HG03280 (cell line): ENCODE measurements around the gene YTHDC2.

Source experiments
- ATAC-seq: cut with Tn5 transposase; IDR thresholded peaks from one replicate; pipeline ENCODE4 v1.9.1; 2021; ENCODE audit warnings: mild to moderate bottlenecking, moderate library complexity; ENCODE audit not compliant: unreplicated experiment

Gene YTHDC2

GRCh38 chr5:113519412-113519811, 5.9 kb downstream of the YTHDC2 start:
- no peak for ATAC-seq

DNA sequence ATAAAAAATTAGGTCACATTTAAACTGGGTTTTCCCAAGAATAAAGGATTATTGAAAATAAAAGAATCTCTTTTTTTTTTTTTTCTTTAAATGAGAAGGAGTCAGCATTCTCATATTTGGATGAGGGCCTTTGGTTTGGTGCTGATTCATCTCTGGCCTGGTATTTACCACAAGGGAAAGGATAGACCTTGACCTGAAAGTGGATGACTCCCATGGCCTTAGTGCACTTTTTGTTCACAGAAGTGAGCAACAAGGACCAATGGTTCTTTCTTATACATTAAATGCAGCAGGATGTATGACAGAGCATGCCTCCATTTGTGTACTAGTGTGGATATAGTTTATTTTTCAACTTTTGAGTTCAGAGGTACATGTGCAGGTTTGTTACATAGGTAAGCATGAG, 6.9 kb downstream of the YTHDC2 start:
- ATAC-seq: peak; percentile 59

DNA sequence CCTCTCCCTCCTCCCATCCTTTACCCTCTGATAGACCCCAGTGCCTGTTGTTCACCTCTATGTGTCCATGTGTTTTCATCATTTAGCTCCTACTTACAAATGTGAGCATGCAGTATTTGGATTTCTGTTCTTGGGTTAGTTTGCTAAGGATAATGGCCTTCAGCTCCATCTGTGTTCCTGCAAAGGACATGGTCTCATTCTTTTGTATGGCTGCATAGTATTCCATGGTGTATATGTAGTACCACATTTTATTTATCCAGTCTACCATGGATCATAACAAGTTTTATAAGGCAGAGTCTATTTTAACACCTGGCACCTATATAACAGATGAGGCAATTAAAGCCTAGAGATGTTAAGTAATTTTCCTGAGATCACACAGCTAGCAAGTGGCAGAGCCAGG, 7.4 kb downstream of the YTHDC2 start:
- no peak for ATAC-seq

DNA sequence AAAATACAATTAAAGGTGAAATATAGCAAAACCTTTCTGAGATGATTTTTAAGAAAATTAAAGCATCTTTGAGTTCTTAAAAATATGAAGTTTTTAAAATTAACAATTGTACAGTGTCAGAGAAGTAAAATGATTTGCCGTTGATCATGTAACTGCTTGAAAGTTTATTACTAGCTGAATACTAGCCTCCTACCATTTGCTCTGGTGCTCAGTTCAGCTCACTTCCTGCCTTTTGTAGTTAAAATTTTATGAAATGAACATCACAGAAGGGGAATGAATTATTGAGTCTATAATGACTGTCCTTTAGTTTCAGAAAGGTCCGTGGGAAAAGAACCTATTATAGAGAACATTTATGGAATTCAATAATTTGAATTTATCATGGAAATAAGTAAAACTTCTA, 9.7 kb downstream of the YTHDC2 start:
- no peak for ATAC-seq

DNA sequence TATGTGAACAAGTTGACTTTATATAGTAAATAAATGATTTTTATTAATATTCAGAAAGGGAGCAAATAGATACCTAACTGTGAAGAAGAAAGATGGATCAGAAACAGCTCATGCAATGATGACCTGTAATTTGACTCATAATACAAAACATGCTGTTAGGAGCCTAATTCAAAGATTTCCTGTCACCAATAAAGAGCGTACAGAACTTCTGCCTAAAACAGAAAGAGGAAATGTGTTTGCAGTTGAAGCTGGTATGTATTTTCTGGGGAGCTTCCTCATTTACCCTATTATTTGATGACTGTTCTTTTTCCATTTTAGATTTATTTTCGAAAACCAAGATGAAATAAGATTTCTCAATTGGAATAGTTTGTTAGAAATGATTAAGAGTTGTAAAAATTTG, 11.4 kb downstream of the YTHDC2 start:
- no peak for ATAC-seq

GRCh38 chr5:113526421-113526820, 12.9 kb downstream of the YTHDC2 start:
- ATAC-seq: no peak

DNA sequence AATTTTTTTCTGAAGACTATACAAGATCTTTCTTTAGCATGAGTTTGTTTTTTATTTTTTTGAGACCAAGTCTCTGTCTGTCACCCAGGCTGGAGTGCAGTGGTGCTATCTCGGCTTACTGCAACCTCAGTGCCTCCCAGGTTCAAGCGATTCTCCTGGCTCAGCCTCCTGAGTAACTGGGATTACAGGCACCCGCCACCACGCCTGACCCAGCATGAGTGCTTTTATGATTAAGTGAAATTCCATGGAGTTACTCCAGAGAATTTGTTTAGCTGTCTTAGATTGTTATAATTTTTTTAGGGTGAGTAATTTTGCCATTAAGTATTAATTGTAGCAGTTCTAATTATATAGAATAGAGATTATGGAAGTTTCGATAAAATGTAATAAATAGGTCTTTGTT, 14.3 kb downstream of the YTHDC2 start:
- no peak for ATAC-seq

- no peak for ATAC-seq
Observed at GRCh38 chr5:113531481-113532159, 18.1 kb downstream of the YTHDC2 start.

DNA sequence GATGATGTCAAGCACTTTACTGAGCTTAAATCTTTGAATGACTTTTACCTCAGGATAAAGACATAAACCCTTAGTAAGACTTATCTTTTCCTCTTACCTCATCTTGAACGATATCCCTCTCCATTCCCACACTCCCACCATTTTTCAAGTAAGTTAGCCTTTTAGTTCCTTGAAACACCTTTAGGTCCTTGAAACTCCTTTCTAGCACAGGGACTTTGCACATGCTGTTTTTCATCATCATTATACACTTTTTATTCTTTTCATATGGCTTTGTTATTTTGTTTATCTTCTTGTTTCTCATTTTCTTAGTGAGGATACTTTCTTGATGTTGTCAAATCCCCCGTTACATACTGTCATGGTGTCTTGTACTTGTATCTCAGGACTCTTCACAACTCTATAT, 24.8 kb downstream of the YTHDC2 start:
- no peak for ATAC-seq

GRCh38 chr5:113546703-113547183, 33.2 kb downstream of the YTHDC2 start:
- no peak for ATAC-seq

- ATAC-seq: no peak
Observed at GRCh38 chr5:113548396-113548795, 34.9 kb downstream of the YTHDC2 start.

GRCh38 chr5:113552137-113552536, 38.6 kb downstream of the YTHDC2 start:
- no peak for ATAC-seq

DNA sequence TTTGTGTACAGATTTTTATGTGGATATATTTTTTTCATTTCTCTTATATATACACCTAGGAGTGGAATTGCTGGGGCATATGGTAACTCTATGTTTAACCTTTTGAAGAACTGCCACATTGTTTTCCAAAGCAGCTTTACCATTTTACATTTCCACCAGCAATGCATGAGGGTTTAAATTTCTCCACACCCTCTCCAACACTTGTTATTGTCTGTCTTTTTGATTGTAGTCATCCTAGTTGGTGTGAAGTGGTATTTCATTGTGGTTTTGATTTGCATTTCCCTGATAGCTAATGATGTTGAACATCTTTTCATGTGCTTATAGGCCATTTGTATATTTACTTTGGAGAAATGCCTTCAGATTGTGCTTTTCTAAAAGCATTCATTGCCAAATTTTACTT, 39.1 kb downstream of the YTHDC2 start:
- no peak for ATAC-seq

GRCh38 chr5:113562828-113563400, 49.4 kb downstream of the YTHDC2 start:
- no peak for ATAC-seq

DNA sequence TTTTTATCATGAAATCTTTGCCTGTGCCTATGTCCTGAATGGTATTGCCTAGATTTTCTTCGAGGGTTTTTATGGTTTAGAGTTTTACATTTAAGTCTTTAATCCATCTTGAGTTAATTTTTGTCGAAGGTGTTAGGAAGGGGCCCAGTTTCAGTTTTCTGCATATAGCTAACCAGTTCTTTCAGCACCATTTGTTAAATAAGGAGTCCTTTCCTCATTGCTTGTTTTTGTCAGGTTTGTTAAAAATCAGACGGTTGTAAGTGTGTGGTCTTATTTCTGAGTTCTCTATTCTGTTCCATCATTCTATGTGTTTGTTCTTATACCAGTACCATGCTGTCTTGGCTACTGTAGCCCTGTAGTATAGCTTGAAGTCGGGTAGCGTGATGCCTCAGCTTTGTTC, 55.9 kb downstream of the YTHDC2 start:
- no peak for ATAC-seq

- ATAC-seq: no peak
Observed at GRCh38 chr5:113572716-113573115, 59.2 kb downstream of the YTHDC2 start.

- no peak for ATAC-seq
Observed at GRCh38 chr5:113574417-113574816, 60.9 kb downstream of the YTHDC2 start.

- ATAC-seq: no peak
Observed at GRCh38 chr5:113575074-113575473, 61.6 kb downstream of the YTHDC2 start.

DNA sequence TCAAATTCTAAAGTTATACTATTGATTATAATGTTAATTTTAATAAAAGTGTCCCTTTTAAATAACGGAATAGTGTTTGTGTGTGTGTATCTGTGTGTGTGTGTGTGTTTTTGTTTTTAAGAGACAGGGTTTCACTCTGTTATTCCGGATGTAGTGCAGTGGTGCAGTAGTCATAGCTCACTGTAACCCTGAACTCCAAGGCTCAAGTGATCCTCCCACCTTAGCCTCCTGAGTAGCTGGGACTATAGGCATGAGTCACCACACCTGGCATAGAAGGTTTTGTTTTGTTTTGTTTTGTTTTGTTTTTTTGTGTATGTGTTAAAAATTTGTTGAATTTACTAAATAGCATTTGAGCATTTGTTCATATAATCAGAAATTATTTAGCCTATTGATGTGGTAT, 64.6 kb downstream of the YTHDC2 start:
- no peak for ATAC-seq

GRCh38 chr5:113581388-113581787, 67.9 kb downstream of the YTHDC2 start:
- no peak for ATAC-seq

GRCh38 chr5:113598150-113598549, 84.7 kb downstream of the YTHDC2 start:
- ATAC-seq: no peak

DNA sequence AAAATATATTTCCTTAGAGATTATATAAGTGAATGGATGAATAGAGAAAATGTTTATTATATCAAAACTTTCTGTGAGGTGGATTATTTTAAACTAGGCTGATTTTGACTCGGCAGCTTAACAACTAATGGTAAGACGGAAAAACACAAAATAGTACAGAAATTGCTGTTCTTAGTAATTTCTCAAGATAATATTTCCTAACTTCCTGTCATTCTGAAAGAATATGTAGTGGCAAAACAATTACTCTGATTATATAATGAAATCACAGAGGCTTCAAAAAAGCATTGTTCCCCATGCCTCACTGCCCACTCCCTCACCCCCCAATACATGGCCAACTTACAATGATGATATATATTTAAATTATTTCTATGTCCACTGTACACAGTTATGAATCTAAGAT, 85.4 kb downstream of the YTHDC2 start:
- no peak for ATAC-seq
